CD4-positive, alpha-beta T cell treated with Interleukin-6 for 4 hours (primary cell): Measurements from ENCODE around the gene PTCH1.
A peak's percentile ranks its signal among the peaks of the same experiment; 100 is the strongest.

ENCODE experiments used
- DNase-seq: peaks from one replicate; pipeline ENCODE4 v3.0.0-alpha.2; 2020; ENCODE audit warnings: mixed read lengths

Gene PTCH1

DNA sequence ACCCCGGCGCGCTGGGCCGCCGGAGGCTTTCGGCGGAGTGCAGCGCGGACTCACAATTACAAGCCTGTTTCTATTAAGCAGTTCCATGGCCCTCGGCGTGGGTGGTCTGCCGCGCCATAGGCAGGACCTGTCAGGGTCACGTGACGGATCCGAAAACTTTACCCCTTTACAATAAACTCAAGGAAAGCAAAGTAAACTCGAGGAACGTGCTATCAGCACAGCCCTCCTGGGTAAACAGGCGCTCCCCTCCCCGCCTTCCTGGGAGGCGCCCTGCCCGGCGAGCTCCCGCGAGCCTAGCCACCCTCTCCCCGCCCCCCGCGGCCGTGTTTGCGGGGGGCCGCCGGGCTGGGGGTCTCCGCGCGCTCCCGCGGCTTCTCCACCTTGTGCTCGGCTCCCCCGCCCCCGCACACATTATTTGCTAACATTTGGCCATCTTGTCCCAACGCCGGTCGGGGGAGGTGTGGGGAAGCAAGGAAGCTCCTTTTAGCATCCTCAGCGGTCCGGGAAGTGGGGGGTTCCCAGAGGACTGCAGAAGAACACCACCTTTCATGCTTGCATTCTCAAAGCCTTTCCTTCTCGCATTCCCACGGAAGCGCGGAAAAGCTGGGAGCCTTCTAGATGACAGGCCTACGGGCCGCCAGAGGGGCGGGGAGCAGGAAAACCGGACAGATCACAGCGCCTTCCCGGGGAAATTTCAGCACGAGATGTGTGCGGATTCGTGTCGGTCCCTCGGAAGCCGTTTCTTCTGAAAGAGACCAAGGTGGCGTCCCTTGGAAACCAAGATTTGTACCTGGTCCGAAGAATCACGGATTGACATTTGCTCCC is at the start of gene PTCH1:
PTCH1 (minus strand) TSS at position 238 of the 825 bp plus-strand sequence.
- DNase-seq = peak; percentile 53

DNA sequence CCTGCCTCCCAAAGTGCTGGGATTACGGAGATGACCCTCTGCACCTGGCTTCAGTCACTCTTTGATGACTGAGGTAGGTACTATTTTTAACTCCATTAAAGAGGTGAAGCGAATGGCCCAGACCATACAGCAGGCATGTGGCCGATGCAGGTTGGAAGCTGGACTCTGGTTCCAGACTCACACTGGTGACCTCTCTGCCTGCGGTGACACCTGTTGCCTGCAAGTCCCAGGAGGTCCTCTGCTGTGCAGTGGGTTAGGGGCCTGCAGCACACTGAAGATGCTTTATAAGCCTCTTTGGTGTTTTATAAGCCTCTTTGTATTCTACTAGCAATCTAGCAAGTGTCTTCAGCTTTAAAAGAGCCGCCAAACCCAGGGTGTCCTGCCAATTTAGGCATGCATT is 49.2 kb upstream of the PTCH1 start:
- DNase-seq = no peak

DNA sequence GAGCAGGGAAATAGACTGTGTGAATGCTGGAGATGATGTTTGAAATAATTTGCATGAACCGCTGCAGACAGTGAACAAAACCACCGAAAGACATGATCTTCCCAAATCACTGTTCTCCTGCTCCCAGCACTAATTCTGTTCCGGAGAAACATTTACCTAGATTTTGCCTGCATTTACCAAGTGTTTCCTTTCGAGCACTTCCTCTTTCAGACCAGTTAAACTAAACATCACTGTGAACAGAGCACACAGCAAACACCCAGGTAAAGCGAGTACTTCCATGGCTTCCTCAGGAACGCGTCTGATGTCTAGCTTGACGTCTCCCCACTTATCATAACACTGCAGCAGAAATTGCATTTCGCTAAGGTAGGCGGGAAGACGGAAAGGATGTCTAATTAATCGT is 45.1 kb upstream of the PTCH1 start:
- no peak for DNase-seq

DNA sequence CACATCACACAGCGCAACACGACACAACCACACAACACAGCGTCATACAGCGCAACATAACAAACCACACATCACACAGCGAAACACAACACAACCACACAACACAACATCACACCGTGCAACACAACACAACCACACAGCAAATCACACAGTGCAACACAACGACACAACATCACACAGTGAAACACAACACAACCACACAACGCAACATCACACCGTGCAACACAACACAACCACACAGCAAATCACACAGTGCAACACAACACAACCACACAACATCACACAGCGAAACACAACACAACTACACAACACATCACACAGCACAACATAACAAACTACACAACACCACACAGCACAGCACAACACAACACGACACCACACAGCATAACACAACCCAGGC is 40.4 kb upstream of the PTCH1 start:
- no peak for DNase-seq

DNA sequence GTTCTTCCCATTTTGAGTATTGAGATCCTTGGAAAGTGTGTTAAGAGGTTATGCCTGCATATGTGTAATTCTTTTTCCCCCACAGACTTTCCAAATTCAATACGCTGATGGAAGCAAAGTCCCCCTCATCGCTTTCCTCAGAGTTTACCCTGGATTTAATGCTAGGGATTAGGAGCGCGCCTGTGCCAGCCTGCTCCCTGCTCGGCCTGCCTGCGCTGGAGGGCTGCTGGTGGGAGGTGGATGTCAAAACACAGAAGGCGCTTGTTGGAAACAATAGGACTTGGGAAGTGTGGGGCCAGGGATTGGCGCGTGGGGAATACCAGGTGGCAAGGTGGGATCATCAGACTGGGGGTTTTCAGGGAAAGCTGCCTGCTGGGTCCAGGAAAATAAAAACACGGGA is 39.8 kb upstream of the PTCH1 start:
- no peak for DNase-seq

GRCh38 chr9:95552814-95553546 is 36.2 kb upstream of the PTCH1 start:
- peak; percentile 19 for DNase-seq

GRCh38 chr9:95552255-95552654 is 35.5 kb upstream of the PTCH1 start:
- no peak for DNase-seq

DNA sequence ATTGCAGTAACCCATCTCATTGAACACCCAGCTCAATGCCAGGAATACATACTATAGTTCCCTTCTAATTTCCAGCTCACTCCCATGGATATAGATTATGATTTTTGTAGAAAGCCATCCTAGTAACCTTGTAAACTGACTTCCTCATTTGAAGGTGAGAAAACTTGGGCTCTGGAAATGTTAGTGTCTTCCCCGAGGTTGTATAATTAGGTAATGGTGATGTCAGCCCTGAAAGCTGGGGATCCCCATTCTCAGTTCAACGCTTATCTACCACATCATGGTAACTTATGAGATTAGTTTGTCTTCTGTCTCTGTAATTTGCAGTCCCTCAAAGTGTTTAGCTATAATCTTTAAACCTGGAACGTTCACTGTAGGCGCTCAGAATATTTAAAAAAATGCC is 34.6 kb upstream of the PTCH1 start:
- DNase-seq = no peak

GRCh38 chr9:95545831-95546567 is 29.2 kb upstream of the PTCH1 start:
- DNase-seq = no peak

GRCh38 chr9:95533996-95534680 is 17.4 kb upstream of the PTCH1 start:
- DNase-seq = no peak

DNA sequence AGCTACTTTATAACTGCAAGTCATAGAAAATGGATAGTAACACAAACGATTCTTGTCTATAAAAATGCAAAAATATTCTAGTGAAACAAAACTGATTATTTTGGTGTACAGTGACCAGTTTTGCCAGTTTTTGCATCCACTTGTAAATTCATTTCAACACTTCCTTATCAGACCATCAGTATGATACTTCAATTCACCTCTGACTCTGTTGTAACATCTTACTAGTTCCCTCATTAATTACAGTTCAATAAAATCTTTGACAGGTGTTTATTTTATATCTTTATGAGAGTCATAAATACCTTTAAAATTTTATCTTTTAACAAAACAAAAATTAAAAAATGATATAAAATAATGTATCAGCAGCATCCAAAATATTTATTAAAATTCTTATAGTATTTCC is 13.1 kb upstream of the PTCH1 start:
- DNase-seq = no peak

DNA sequence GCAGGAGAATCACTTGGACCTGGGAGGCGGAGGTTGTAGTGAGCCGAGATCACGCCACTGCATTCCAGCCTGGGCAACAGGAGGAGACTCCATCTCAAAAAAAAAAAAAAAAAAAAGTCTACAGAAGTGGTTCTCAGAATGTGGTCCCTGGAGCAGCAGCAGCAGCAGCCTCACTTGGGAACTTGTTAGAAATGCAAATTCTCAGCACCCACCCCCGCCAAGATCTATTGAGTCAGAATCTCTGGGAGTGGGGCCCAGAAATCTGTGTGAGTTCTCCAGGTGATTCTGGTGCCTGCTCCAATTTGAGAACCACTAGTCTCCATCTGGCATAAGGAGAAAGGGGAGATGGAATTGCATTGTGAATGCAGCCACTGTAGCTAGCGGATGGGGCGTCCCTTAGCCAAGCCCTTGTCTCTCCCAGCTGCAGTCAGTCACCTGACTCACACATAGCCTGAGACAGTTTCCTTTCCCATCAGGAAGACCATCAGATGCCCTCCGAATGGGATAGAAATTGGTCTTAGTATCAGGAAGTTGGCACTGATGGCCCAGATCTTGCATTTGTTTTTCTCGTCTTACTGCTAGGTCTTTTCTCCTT is 12.2 kb upstream of the PTCH1 start:
- DNase-seq = no peak

- no peak for DNase-seq
These were observed 6.2 kb upstream of the PTCH1 start for GRCh38 chr9:95522871-95523370.

DNA sequence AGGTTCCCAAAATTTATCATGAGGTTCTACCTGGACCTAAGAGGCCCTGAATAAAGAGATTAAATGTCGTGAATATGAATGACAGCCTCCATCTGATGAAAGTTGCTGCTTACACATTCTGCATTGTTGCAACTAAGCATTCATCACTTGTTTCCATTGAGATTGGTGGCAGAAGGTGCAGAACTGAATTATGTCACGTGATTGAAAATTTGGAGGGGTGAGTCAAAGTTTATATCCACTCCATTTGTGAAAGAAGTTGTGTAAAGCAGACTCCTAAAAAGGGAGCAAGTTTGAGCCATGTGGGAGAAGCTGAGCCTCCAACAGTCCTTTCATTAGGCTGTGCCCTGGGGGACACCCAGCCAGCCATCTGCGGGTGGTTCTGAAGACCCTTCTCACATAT is 4.9 kb upstream of the PTCH1 start:
- no peak for DNase-seq

DNA sequence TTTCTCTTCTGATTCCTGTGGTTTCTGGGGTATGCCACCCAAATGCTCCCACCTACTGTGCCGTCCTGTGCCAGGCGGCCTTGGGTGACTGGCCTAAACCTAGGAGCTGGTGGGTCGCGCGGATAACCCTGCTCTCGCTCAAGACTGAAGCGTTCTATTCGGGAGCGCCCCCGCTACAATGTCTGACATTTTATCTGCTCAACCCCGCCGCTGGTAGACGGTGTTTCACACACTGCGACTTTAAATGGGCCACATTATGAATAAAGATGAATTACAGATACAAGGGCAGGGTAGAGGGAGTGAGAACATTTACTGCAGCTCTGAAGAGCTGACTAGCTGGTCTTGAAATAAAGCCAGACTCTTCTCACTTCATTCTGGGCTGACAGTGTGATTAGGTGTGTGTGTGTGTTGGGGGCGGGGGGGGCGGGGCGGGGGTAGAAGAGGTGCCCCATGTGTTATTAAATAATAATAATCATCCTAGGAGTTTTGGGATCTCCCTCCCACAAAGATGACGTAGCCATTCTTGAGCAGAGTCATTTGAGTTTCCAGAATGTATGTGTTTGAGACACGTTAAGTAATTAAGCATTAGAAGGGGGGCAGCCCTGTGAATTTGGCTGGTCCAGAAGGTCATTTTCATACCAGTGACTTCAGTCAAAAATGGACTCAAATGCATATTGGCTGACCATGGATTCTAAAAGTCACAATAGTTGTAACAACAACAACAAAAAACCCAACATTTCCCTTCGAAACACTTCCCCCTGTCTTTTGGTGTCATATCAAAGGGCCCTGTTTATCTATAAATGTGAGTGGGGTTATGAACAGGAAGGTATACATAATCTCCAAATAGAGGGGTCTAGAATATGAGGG is 1.0 kb upstream of the PTCH1 start:
- no peak for DNase-seq

- DNase-seq = peak; percentile 5
These were observed 494 bp downstream of the PTCH1 start for GRCh38 chr9:95516221-95516733.

DNA sequence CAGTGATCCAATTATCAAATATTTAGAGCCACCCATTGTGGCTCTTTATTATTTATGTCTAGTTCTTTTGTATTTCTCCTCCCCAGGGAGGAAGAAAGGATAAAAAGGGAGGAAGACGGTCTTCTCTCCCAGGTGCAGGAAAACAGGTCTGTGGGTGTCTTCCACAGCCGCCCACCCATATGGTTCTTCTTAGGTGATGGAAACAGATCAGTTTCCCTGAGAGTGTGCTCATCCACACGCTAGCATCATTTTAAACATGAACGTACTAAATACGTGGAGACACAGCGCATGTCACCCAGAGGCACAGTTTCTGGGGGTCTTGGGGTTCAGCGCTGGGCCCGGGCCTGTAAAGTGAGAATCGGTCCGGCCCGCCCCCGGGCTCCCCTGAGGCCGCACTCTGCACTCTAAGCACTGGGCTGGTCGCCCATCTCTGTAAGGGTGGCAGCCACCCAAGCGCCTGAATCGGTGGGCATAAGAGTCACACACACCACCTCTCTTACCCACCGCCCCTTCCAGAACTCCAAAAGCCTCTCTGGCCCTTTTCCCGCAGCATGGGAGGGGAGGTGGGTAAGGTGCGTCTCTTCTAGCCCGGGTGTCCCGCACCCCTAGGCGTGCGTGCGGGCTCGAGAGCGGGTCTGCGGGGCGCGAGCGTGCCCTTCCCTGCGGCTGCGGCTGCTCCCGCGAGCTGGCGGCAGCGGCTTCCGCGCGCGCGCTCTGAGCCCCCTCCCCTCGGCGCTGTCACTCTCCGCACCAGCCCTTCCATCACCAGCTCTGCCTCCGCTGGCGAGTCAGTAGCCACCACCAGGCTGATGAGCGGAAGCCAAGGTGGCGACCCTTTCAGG is 1.3 kb downstream of the PTCH1 start:
- peak; percentile 50 for DNase-seq

DNA sequence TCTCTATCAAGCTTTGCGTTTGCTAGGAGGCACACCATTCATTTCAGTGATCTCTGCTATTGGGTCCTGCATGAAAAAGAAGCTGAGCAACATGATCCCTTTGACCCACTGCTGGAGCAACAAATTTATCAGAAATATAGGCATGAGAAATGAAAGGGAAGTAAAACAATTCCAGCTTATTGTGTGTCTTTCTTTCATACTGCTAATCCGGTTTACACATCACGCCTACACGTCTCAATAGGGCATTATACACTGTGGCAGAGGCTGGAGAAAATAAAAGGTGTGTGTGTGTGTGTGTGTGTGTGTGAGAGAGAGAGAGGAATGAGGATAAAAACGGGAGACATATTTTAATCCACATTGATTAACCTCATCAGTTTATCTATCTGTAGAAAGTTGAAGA is 2.4 kb downstream of the PTCH1 start:
- DNase-seq = no peak

- DNase-seq = no peak
These were observed 3.1 kb downstream of the PTCH1 start for GRCh38 chr9:95513711-95514110.

GRCh38 chr9:95512709-95513095 is 4.1 kb downstream of the PTCH1 start:
- no peak for DNase-seq
